Activated CD8-positive, alpha-beta T cell treated with anti-CD3 and anti-CD28 coated beads for 36 hours (primary cell): Measurements from ENCODE around the gene GPR34. TPM values are rescaled to one million over a fixed set of nuclear protein-coding genes. Genes with fewer than 3 reads are reported as not detected.

Source experiments
- ATAC-seq: fragments of 200-7000 bp; cut with Tn5 transposase; one replicate; pipeline ENCODE4 v1.10.0; 2021; ENCODE audit warnings: mild to moderate bottlenecking, moderate library complexity
- CTCF ChIA-PET: fragments of 350-600 bp; sonication (Branson Sonifier 250); formaldehyde crosslinking; loops from one replicate; lab custom pipeline; 2021; ENCODE audit warnings: antibody characterized with exemption; lab: Charles Lee
- POLR2A ChIA-PET: fragments of 350-600 bp; sonication (Branson Sonifier 250); formaldehyde crosslinking; loops from one replicate; lab custom pipeline; 2021; ENCODE audit warnings: antibody characterized with exemption; lab: Charles Lee
- DNase-seq: peaks from one replicate; pipeline ENCODE4 v3.0.0-alpha.2; 2020
- H3K27ac Mint-ChIP-seq: one replicate; pipeline ENCODE4 v1.8.0; 2021; ENCODE audit warnings: mild to moderate bottlenecking, mixed read lengths
- H3K27me3 Mint-ChIP-seq: one replicate; pipeline ENCODE4 v1.8.0; 2021; ENCODE audit warnings: mixed read lengths
- H3K36me3 Mint-ChIP-seq: one replicate; pipeline ENCODE4 v1.8.0; 2021; ENCODE audit warnings: low read depth, mixed read lengths
- H3K4me1 Mint-ChIP-seq: one replicate; pipeline ENCODE4 v1.8.0; 2021; ENCODE audit warnings: low read depth, mixed read lengths
- H3K4me3 Mint-ChIP-seq: one replicate; pipeline ENCODE4 v1.8.0; 2021; ENCODE audit warnings: mild to moderate bottlenecking, moderate library complexity, mixed read lengths
- H3K9me3 Mint-ChIP-seq: one replicate; pipeline ENCODE4 v1.8.0; 2021; ENCODE audit warnings: mixed read lengths
- intact Hi-C: fragments of 100-400 bp; cut with micrococcal nuclease; formaldehyde crosslinking; loops from one replicate; pipeline ENCODE4 v1.10.0; 2022
- total RNA-seq, 2 experiments: library from RNA; stranded (reverse); gene quantifications; one replicate each; pipeline ENCODE4 v1.2.3, GENCODE V29; 2021
- TF ChIP-seq, protein P1 (sequence below): fragments of 200-600 bp; IDR thresholded peaks from one replicate; pipeline ENCODE4 v1.8.0; 2022; ENCODE audit warnings: antibody characterized with exemption, mild to moderate bottlenecking

The GPR34 gene
- total RNA-seq, 2 experiments from 2014 or later = 0.52 to 0.65 TPM

- Mint-ChIP-seq H3K4me1 (peaks cover 48% of the 10 kb centered on the region), H3K27ac (peak overlapping the region; percentile 64), H3K9me3 (no peaks in the 10 kb centered on the region), H3K27me3 (no peaks in the 10 kb centered on the region), H3K36me3 (no peaks in the 10 kb centered on the region), H3K4me3 (no peak overlapping the region)
- intact Hi-C loops = no loop called here
- DNase-seq = no peak
- POLR2A ChIA-PET = no interaction called here
- ATAC-seq = no peak
- TF ChIP-seq, protein P1, sequence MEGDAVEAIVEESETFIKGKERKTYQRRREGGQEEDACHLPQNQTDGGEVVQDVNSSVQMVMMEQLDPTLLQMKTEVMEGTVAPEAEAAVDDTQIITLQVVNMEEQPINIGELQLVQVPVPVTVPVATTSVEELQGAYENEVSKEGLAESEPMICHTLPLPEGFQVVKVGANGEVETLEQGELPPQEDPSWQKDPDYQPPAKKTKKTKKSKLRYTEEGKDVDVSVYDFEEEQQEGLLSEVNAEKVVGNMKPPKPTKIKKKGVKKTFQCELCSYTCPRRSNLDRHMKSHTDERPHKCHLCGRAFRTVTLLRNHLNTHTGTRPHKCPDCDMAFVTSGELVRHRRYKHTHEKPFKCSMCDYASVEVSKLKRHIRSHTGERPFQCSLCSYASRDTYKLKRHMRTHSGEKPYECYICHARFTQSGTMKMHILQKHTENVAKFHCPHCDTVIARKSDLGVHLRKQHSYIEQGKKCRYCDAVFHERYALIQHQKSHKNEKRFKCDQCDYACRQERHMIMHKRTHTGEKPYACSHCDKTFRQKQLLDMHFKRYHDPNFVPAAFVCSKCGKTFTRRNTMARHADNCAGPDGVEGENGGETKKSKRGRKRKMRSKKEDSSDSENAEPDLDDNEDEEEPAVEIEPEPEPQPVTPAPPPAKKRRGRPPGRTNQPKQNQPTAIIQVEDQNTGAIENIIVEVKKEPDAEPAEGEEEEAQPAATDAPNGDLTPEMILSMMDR = no peak
- CTCF ChIA-PET = no interaction called here
These were observed 16.3 kb downstream of the GPR34 start for GRCh38 chrX:41705042-41705441.

DNA sequence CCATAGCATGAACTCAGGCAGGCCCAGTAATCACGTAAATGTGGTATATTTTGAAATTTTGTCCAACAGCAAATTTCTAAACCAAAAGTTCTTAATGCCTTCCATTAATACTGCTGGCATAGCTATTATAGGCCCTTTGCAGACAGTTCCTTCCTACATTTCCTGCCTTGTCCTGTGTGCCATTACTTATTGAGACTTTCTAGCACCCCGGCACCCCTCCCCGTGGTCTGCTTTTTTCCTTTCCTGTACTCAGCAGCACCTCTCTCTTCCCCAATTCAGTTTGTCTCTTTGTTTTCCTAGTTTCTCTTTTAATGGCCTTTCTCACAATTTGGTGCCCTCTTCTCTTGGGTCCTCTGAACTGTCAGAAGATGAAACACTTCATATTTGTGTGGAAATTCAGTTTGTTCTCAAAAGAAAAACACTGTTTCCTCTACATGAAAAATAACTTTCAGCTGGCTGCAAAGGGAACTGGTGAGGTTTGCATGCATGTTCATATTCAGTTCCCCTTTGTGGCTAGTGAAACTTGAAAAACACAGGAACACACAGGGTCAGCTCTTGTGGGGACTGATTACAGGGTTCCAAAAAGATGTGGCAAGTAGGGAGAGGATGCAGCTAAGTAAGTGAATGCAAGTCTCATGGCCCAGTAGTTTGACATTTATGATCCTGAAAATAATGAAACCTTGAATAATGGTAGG, 17.1 kb downstream of the GPR34 start:
- DNase-seq = no peak
- intact Hi-C loops = no loop called here
- peak; percentile 30 for ATAC-seq
- peaks cover 55% of the 10 kb centered on the region for H3K4me1 Mint-ChIP-seq
- H3K36me3 Mint-ChIP-seq = no peaks in the 10 kb centered on the region
- ChIA-PET POLR2A (no interaction called here), CTCF (no interaction called here)
- H3K27ac Mint-ChIP-seq = peak overlapping the region; percentile 84
- no peak overlapping the region for H3K4me3 Mint-ChIP-seq
- TF ChIP-seq, protein P1 = no peak
- H3K27me3 Mint-ChIP-seq = no peaks in the 10 kb centered on the region
- no peaks in the 10 kb centered on the region for H3K9me3 Mint-ChIP-seq

- CTCF ChIA-PET = interaction anchor here (1.1 kb wide), 1 partner anchor 13 kb away, joined by 3 read pairs; no protein-coding TSS in a partner anchor
- H3K4me3 Mint-ChIP-seq = no peak overlapping the region
These were observed 18.4 kb downstream of the GPR34 start for GRCh38 chrX:41707218-41707617.

DNA sequence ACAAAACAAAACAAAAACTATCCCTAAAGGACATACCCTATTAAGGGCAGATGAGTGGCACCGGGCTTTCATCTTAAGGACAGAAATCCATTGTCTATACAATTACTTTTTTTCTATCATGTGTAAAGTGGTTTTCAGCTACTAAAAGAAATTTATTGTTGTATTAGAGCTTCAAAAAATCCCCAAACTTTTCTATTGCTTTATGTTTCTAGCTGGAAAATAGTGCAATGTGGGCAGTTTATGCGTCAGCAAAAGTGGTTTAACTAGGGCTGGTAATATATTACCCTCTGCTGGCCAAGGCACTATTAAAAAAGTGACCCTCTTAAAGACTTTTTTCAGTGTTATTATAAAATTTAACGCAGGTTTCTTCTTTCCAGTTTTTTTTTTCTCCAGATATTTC, 19.7 kb downstream of the GPR34 start:
- intact Hi-C loops = no loop called here
- ChIA-PET POLR2A (interaction anchor here (1.1 kb wide), 1 partner anchor 93 kb away, joined by 4 read pairs; no protein-coding TSS in a partner anchor), CTCF (no interaction called here)
- no peak overlapping the region for H3K4me3 Mint-ChIP-seq
- no peaks in the 10 kb centered on the region for H3K9me3 Mint-ChIP-seq
- H3K27ac Mint-ChIP-seq = no peak overlapping the region
- TF ChIP-seq, protein P1 = no peak
- H3K36me3 Mint-ChIP-seq = no peaks in the 10 kb centered on the region
- ATAC-seq = no peak
- peaks cover 55% of the 10 kb centered on the region for H3K4me1 Mint-ChIP-seq
- no peak for DNase-seq
- H3K27me3 Mint-ChIP-seq = no peaks in the 10 kb centered on the region

More at GRCh38 chrX:41707218-41707617, 18.4 kb downstream of the GPR34 start:
- Mint-ChIP-seq H3K9me3 (no peaks in the 10 kb centered on the region), H3K27ac (no peak overlapping the region), H3K36me3 (no peaks in the 10 kb centered on the region), H3K4me1 (peaks cover 62% of the 10 kb centered on the region), H3K27me3 (no peaks in the 10 kb centered on the region)
- POLR2A ChIA-PET = no interaction called here
- ATAC-seq (no peak), DNase-seq (no peak)
- TF ChIP-seq, protein P1 = no peak
- intact Hi-C loops = no loop called here

- Mint-ChIP-seq H3K27me3 (no peaks in the 10 kb centered on the region), H3K9me3 (no peaks in the 10 kb centered on the region), H3K4me3 (no peak overlapping the region), H3K4me1 (peaks cover 34% of the 10 kb centered on the region), H3K27ac (peak overlapping the region; percentile 9), H3K36me3 (no peaks in the 10 kb centered on the region)
- intact Hi-C loops = no loop called here
- ChIA-PET POLR2A (interaction anchor here (0.5 kb wide), 1 partner anchor 26 kb away, joined by 3 read pairs; no protein-coding TSS in a partner anchor), CTCF (no interaction called here)
- TF ChIP-seq, protein P1 = no peak
- DNase-seq (no peak), ATAC-seq (peak; percentile 55)
These were observed 22.4 kb downstream of the GPR34 start for GRCh38 chrX:41711021-41711667.
